ENCODE data around the gene ADAM29. TPM values are rescaled to one million over a fixed set of nuclear protein-coding genes. Genes with fewer than 3 reads are reported as not detected.

Gene ADAM29
- total RNA-seq, 1 donor from 2014 or later, result not detected

- no peak for DNase-seq
- H3K4me3 Mint-ChIP-seq (ENCODE audit: unreplicated experiment), result no peak overlapping the region
- H3K36me3 Mint-ChIP-seq (ENCODE audit: unreplicated experiment), result no peaks in the 10 kb centered on the region
- no peak for TF ChIP-seq CTCF (IDR thresholded peaks at IDR 0.05; ENCODE audit: partially characterized antibody, unreplicated experiment)
- H3K4me1 Mint-ChIP-seq (ENCODE audit: low read depth, unreplicated experiment), result no peaks in the 10 kb centered on the region
- no peaks in the 10 kb centered on the region for H3K9me3 Mint-ChIP-seq (ENCODE audit: unreplicated experiment)
- H3K27me3 Mint-ChIP-seq (ENCODE audit: unreplicated experiment), result no peaks in the 10 kb centered on the region
- no peak overlapping the region for H3K27ac Mint-ChIP-seq (ENCODE audit: unreplicated experiment)
Observed at GRCh38 chr4:174940002-174940401, 21.8 kb downstream of the ADAM29 start.

GRCh38 chr4:174946246-174946645 lies 28.1 kb downstream of the ADAM29 start:
- Mint-ChIP-seq H3K4me1 (ENCODE audit: low read depth, unreplicated experiment) (no peaks in the 10 kb centered on the region), H3K4me3 (ENCODE audit: unreplicated experiment) (no peak overlapping the region), H3K27ac (ENCODE audit: unreplicated experiment) (no peak overlapping the region), H3K9me3 (ENCODE audit: unreplicated experiment) (no peaks in the 10 kb centered on the region), H3K36me3 (ENCODE audit: unreplicated experiment) (no peaks in the 10 kb centered on the region), H3K27me3 (ENCODE audit: unreplicated experiment) (no peaks in the 10 kb centered on the region)
- DNase-seq, result no peak
- TF ChIP-seq CTCF (IDR thresholded peaks at IDR 0.05; ENCODE audit: partially characterized antibody, unreplicated experiment), result no peak

- H3K27ac Mint-ChIP-seq (ENCODE audit: unreplicated experiment), result no peak overlapping the region
- H3K4me3 Mint-ChIP-seq (ENCODE audit: unreplicated experiment), result no peak overlapping the region
- no peaks in the 10 kb centered on the region for H3K9me3 Mint-ChIP-seq (ENCODE audit: unreplicated experiment)
- no peaks in the 10 kb centered on the region for H3K27me3 Mint-ChIP-seq (ENCODE audit: unreplicated experiment)
- no peaks in the 10 kb centered on the region for H3K4me1 Mint-ChIP-seq (ENCODE audit: low read depth, unreplicated experiment)
- no peak for DNase-seq
- no peaks in the 10 kb centered on the region for H3K36me3 Mint-ChIP-seq (ENCODE audit: unreplicated experiment)
- no peak for TF ChIP-seq CTCF (IDR thresholded peaks at IDR 0.05; ENCODE audit: partially characterized antibody, unreplicated experiment)
Observed at GRCh38 chr4:174948826-174949225, 30.7 kb downstream of the ADAM29 start.

- no peak for TF ChIP-seq CTCF (IDR thresholded peaks at IDR 0.05; ENCODE audit: partially characterized antibody, unreplicated experiment)
- H3K9me3 Mint-ChIP-seq (ENCODE audit: unreplicated experiment), result no peaks in the 10 kb centered on the region
- H3K4me1 Mint-ChIP-seq (ENCODE audit: low read depth, unreplicated experiment), result no peaks in the 10 kb centered on the region
- no peaks in the 10 kb centered on the region for H3K27me3 Mint-ChIP-seq (ENCODE audit: unreplicated experiment)
- H3K27ac Mint-ChIP-seq (ENCODE audit: unreplicated experiment), result no peak overlapping the region
- no peak overlapping the region for H3K4me3 Mint-ChIP-seq (ENCODE audit: unreplicated experiment)
- DNase-seq, result no peak
- H3K36me3 Mint-ChIP-seq (ENCODE audit: unreplicated experiment), result no peaks in the 10 kb centered on the region
Observed at GRCh38 chr4:174972911-174973310, 54.8 kb downstream of the ADAM29 start.

GRCh38 chr4:174973336-174973735 lies 55.2 kb downstream of the ADAM29 start:
- H3K27ac Mint-ChIP-seq (ENCODE audit: unreplicated experiment), result no peak overlapping the region
- H3K9me3 Mint-ChIP-seq (ENCODE audit: unreplicated experiment), result no peaks in the 10 kb centered on the region
- H3K4me3 Mint-ChIP-seq (ENCODE audit: unreplicated experiment), result no peak overlapping the region
- H3K36me3 Mint-ChIP-seq (ENCODE audit: unreplicated experiment), result no peaks in the 10 kb centered on the region
- no peak for DNase-seq
- no peaks in the 10 kb centered on the region for H3K4me1 Mint-ChIP-seq (ENCODE audit: low read depth, unreplicated experiment)
- TF ChIP-seq CTCF (IDR thresholded peaks at IDR 0.05; ENCODE audit: partially characterized antibody, unreplicated experiment), result no peak
- H3K27me3 Mint-ChIP-seq (ENCODE audit: unreplicated experiment), result no peaks in the 10 kb centered on the region
